MM.1S (cell line): ENCODE data around the gene TNFSF8.

Experiments used
- DNase-seq: peaks from one replicate; pipeline ENCODE4 v3.0.0-alpha.2; 2015
- H2AFZ ChIP-seq: fragments of 300-600 bp; sonication (generic); 2 replicates; pipeline ENCODE4 v1.6.0; 2016; ENCODE audit warnings: antibody characterized with exemption, low read length
- H3F3A ChIP-seq: fragments of 300-600 bp; sonication (generic); 2 replicates; pipeline ENCODE4 v1.6.1; 2016; ENCODE audit warnings: mild to moderate bottlenecking, antibody characterized with exemption, low read length, moderate library complexity, mixed read lengths; ENCODE audit not compliant: insufficient read depth
- H3K27ac ChIP-seq: fragments of 300-600 bp; sonication (generic); 2 replicates; pipeline ENCODE4 v1.5.1; 2016; ENCODE audit warnings: mild to moderate bottlenecking, low read length
- H3K27me3 ChIP-seq: fragments of 300-600 bp; sonication (generic); replicated peaks from 2 replicates; pipeline ENCODE4 v1.6.0; 2016; ENCODE audit warnings: low read length; ENCODE audit not compliant: insufficient read depth
- H3K36me3 ChIP-seq: fragments of 300-600 bp; sonication (generic); replicated peaks from 2 replicates; pipeline ENCODE4 v1.6.1; 2016; ENCODE audit warnings: mild to moderate bottlenecking, low read length, mixed read lengths; ENCODE audit not compliant: insufficient read depth
- H3K4me1 ChIP-seq: fragments of 300-600 bp; sonication (generic); 2 replicates; pipeline ENCODE4 v1.6.1; 2016; ENCODE audit warnings: low read length, mixed read lengths
- H3K4me2 ChIP-seq: fragments of 300-600 bp; sonication (generic); 2 replicates; pipeline ENCODE4 v1.6.0; 2016; ENCODE audit warnings: low read depth, low read length
- H3K4me3 ChIP-seq: fragments of 300-600 bp; sonication (generic); 2 replicates; pipeline ENCODE4 v1.5.1; 2016; ENCODE audit warnings: low read length, mixed read lengths
- H3K79me2 ChIP-seq: fragments of 300-600 bp; sonication (generic); 2 replicates; pipeline ENCODE4 v1.6.1; 2016; ENCODE audit warnings: mixed run types, low read length, mixed read lengths
- H3K9ac ChIP-seq: fragments of 300-600 bp; sonication (generic); 2 replicates; pipeline ENCODE4 v1.6.1; 2016; ENCODE audit warnings: low read length, mixed read lengths
- H3K9me2 ChIP-seq: fragments of 300-600 bp; sonication (generic); replicated peaks from 2 replicates; pipeline ENCODE4 v1.6.1; 2016; ENCODE audit warnings: mild to moderate bottlenecking, low read length, mixed read lengths; ENCODE audit not compliant: insufficient read depth
- H3K9me3 ChIP-seq: fragments of 300-600 bp; sonication (generic); replicated peaks from 2 replicates; pipeline ENCODE4 v1.6.1; 2016; ENCODE audit warnings: mild to moderate bottlenecking, low read length, mixed read lengths; ENCODE audit not compliant: insufficient read depth
- H4K20me1 ChIP-seq: fragments of 300-600 bp; sonication (generic); 2 replicates; pipeline ENCODE4 v1.6.1; 2016; ENCODE audit warnings: mild to moderate bottlenecking, low read length, moderate library complexity, mixed read lengths; ENCODE audit not compliant: insufficient read depth
- CTCF ChIP-seq: fragments of 300-600 bp; sonication (generic); IDR thresholded peaks from 2 replicates; pipeline ENCODE4 v1.5.1; 2016; ENCODE audit warnings: antibody characterized with exemption, low read length, mixed read lengths
- EZH2 ChIP-seq: fragments of 300-600 bp; sonication (generic); optimal IDR thresholded peaks from 2 replicates; pipeline ENCODE3; 2017; ENCODE audit warnings: low read depth, mild to moderate bottlenecking, antibody characterized with exemption, low read length, mixed read lengths
- EZH2phosphoT487 ChIP-seq: fragments of 300-600 bp; sonication (generic); IDR thresholded peaks from 2 replicates; pipeline ENCODE4 v1.6.1; 2018; ENCODE audit warnings: antibody characterized with exemption, low read length

TNFSF8 gene

GRCh38 chr9:114962809-114963208, 32.4 kb upstream of the TNFSF8 start:
- Histone ChIP-seq H3K4me3 (no peak overlapping the region), H4K20me1 (no peaks in the 10 kb centered on the region), H3K27ac (no peak overlapping the region), H3K79me2 (no peaks in the 10 kb centered on the region), H3F3A (no peaks in the 10 kb centered on the region), H3K4me2 (no peak overlapping the region), H2AFZ (no peak overlapping the region), H3K9me2 (no peaks in the 10 kb centered on the region), H3K27me3 (no peaks in the 10 kb centered on the region), H3K4me1 (0 out of 2 replicates have a peak, but pooled peaks cover 2% of the 10 kb centered on the region), H3K9me3 (no peaks in the 10 kb centered on the region), H3K36me3 (no peaks in the 10 kb centered on the region), H3K9ac (no peak overlapping the region)
- no peak for TF ChIP-seq EZH2
- TF ChIP-seq EZH2phosphoT487: no peak
- TF ChIP-seq CTCF: no peak
- DNase-seq: no peak

GRCh38 chr9:114960276-114960675, 29.9 kb upstream of the TNFSF8 start:
- Histone ChIP-seq H3K27ac (no peak overlapping the region), H3K36me3 (no peaks in the 10 kb centered on the region), H3K4me2 (no peak overlapping the region), H3K4me3 (no peak overlapping the region), H3K27me3 (no peaks in the 10 kb centered on the region), H2AFZ (no peak overlapping the region), H3F3A (no peaks in the 10 kb centered on the region), H3K79me2 (no peaks in the 10 kb centered on the region), H3K9ac (no peak overlapping the region), H4K20me1 (no peaks in the 10 kb centered on the region), H3K9me3 (no peaks in the 10 kb centered on the region), H3K9me2 (no peaks in the 10 kb centered on the region), H3K4me1 (0 out of 2 replicates have a peak, but pooled peaks cover 2% of the 10 kb centered on the region)
- no peak for DNase-seq
- TF ChIP-seq EZH2phosphoT487: no peak
- TF ChIP-seq EZH2: no peak
- no peak for TF ChIP-seq CTCF

- H2AFZ ChIP-seq: no peak overlapping the region
- no peaks in the 10 kb centered on the region for H4K20me1 ChIP-seq
- no peaks in the 10 kb centered on the region for H3K9me2 ChIP-seq
- H3K79me2 ChIP-seq: no peaks in the 10 kb centered on the region
- no peak overlapping the region for H3K27ac ChIP-seq
- no peak for TF ChIP-seq EZH2
- TF ChIP-seq EZH2phosphoT487: no peak
- no peak for TF ChIP-seq CTCF
- no peaks in the 10 kb centered on the region for H3K36me3 ChIP-seq
- no peak overlapping the region for H3K9ac ChIP-seq
- H3K9me3 ChIP-seq: no peaks in the 10 kb centered on the region
- H3F3A ChIP-seq: no peaks in the 10 kb centered on the region
- DNase-seq: no peak
- 0 out of 2 replicates have a peak, but pooled peaks cover 2% of the 10 kb centered on the region for H3K4me1 ChIP-seq
- no peak overlapping the region for H3K4me3 ChIP-seq
- H3K27me3 ChIP-seq: no peaks in the 10 kb centered on the region
- H3K4me2 ChIP-seq: no peak overlapping the region
Observed at GRCh38 chr9:114958844-114959235, 28.4 kb upstream of the TNFSF8 start.
